Activated CD8-positive, alpha-beta T cell treated with anti-CD3 and anti-CD28 coated beads, Interleukin-2, amount 10 ng/mL, durations not matched to agents 7 days and 5 days (primary cell): ENCODE results near the gene TBC1D2. TPM values are rescaled to one million over a fixed set of nuclear protein-coding genes. Genes with fewer than 3 reads are reported as not detected.

Experiments
- ATAC-seq: fragments of 150-1000 bp; cut with Tn5 transposase; one replicate; pipeline ENCODE4 v1.10.0; 2021; ENCODE audit warnings: moderate library complexity
- CTCF ChIA-PET: fragments of 350-600 bp; sonication (Branson Sonifier 250); formaldehyde crosslinking; loops from one replicate; lab custom pipeline; 2021; ENCODE audit warnings: antibody characterized with exemption; lab: Charles Lee
- POLR2A ChIA-PET: fragments of 350-600 bp; sonication (Branson Sonifier 250); formaldehyde crosslinking; loops from one replicate; lab custom pipeline; 2021; ENCODE audit warnings: antibody characterized with exemption; lab: Charles Lee
- DNase-seq: peaks from one replicate; pipeline ENCODE4 v3.0.0-alpha.2; 2020
- H3K27ac Mint-ChIP-seq: one replicate; pipeline ENCODE4 v1.8.0; 2021; ENCODE audit warnings: mild to moderate bottlenecking, mixed read lengths
- H3K27me3 Mint-ChIP-seq: one replicate; pipeline ENCODE4 v1.8.0; 2021; ENCODE audit warnings: low read depth, mixed read lengths
- H3K36me3 Mint-ChIP-seq: one replicate; pipeline ENCODE4 v1.8.0; 2021; ENCODE audit warnings: low read depth, mixed read lengths
- H3K4me1 Mint-ChIP-seq: one replicate; pipeline ENCODE4 v1.8.0; 2021; ENCODE audit warnings: low read depth, mixed read lengths
- H3K4me3 Mint-ChIP-seq: one replicate; pipeline ENCODE4 v1.8.0; 2021; ENCODE audit warnings: mild to moderate bottlenecking, mixed read lengths
- H3K9me3 Mint-ChIP-seq: one replicate; pipeline ENCODE4 v1.8.0; 2022; ENCODE audit warnings: mixed read lengths; ENCODE audit not compliant: insufficient read depth
- total RNA-seq, 2 experiments: library from RNA; stranded (reverse); gene quantifications; one replicate each; pipeline ENCODE4 v1.2.3, GENCODE V29; 2021

Gene TBC1D2
- total RNA-seq, 2 experiments from 2014 or later, result 3.0 to 3.5 TPM

DNA sequence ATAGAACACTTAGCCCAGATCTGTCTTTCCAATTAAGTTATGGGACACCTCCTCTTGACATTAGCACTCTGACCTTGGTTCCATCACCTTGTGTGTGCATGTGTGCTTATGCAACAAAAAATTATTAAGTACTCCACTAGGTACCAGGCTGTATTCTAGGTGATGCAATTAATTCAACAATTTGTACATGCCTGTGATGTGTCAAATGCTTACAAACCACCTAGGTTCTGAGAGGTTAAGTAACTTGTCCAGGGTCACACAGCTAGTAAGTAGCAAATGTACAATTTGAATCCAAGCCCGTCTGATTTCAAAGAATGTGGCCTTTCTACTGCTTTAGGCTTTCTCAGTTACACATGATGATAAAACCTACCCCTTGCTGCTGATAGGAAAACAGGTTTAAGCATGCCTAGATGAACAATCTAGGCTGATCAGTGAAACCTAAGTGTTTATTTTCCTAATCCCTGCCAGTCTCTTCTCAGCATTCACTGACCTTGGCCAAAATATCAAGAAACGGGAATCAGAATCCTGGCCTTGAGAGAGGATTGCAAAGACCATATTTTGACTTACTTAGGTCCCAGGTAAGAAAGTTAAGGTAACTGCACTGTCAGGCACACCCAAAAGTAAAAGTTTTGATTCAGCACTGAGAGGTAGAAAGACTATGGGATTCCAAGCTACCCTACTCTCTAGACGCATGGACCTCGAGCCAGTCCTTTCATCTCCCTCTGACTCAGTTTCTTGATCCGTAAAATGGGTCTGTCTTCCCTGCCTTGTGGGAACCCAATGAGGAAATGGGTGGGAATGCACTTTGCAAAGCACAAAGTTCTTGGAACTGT, 1.0 kb downstream of the TBC1D2 start:
- peaks cover 13% of the 10 kb centered on the region for H3K27me3 Mint-ChIP-seq
- H3K36me3 Mint-ChIP-seq, result no peaks in the 10 kb centered on the region
- ATAC-seq (no peak), DNase-seq (no peak)
- H3K27ac Mint-ChIP-seq, result no peak overlapping the region
- no peaks in the 10 kb centered on the region for H3K9me3 Mint-ChIP-seq
- peak overlapping the region; percentile 79 for H3K4me3 Mint-ChIP-seq
- peaks cover 17% of the 10 kb centered on the region for H3K4me1 Mint-ChIP-seq
- ChIA-PET CTCF (interaction anchor here (1.2 to 3.5 kb wide), 9 partner anchors 8 to 180 kb away, joined by 3 to 39 read pairs (median 5); partner anchors contain the start of gene TRIM14), POLR2A (interaction anchor here (1.1 to 3.1 kb wide), 7 partner anchors 49 to 353 kb away, joined by 3 to 23 read pairs (median 11); partner anchors contain the start of genes CORO2A, NANS and TRIM14)

DNA sequence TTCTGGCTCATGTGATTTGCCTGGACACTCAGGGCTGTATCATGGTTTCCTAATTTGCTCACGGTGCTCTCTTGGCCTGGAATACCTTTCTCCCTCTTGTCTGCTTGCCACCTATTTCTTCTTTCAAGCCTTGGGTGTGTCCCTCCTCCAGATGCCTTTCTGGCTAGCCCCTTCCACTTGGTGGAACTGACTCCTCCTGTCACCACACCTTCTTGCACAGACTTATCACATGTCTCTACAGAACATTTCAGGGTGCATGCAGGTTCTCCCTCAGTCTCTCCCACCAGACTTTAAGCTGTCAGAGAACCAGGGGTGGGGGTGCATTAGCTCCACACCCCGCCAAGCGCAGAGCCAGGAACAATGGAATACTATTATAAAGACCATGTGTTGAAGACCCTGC, 1.9 kb downstream of the TBC1D2 start:
- H3K4me1 Mint-ChIP-seq, result peaks cover 19% of the 10 kb centered on the region
- H3K27me3 Mint-ChIP-seq, result peaks cover 13% of the 10 kb centered on the region
- ATAC-seq, result no peak
- no peaks in the 10 kb centered on the region for H3K9me3 Mint-ChIP-seq
- H3K27ac Mint-ChIP-seq, result no peak overlapping the region
- ChIA-PET CTCF (interaction anchor here (1.4 kb wide), 1 partner anchor 48 kb away, joined by 5 read pairs; no protein-coding TSS in a partner anchor), POLR2A (no interaction called here)
- no peaks in the 10 kb centered on the region for H3K36me3 Mint-ChIP-seq
- no peak for DNase-seq
- no peak overlapping the region for H3K4me3 Mint-ChIP-seq

DNA sequence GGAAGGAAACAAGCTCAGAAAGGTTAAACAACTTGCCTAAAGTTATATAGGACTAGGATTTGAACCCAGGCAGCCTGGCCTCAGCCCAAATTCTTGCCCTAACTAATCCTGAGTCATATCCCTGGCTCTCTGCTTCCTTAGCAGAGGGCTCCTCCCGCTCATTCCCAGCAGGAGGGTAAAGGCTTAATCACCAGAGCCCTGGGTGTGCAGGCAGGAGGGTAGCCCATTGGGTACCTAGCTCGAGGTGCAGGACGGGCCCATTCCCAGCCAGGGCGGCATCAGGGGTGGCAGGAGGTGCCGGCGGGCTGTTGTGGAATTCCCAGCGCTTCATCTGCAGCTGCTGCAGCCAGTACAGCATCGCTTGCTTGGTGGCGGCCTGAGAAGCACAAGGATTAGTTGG, 3.9 kb downstream of the TBC1D2 start:
- Mint-ChIP-seq H3K4me3 (no peak overlapping the region), H3K27ac (no peak overlapping the region), H3K36me3 (no peaks in the 10 kb centered on the region), H3K4me1 (peaks cover 16% of the 10 kb centered on the region), H3K27me3 (peaks cover 13% of the 10 kb centered on the region), H3K9me3 (no peaks in the 10 kb centered on the region)
- no peak for ATAC-seq
- no peak for DNase-seq
- POLR2A ChIA-PET, result no interaction called here
- CTCF ChIA-PET, result no interaction called here

DNA sequence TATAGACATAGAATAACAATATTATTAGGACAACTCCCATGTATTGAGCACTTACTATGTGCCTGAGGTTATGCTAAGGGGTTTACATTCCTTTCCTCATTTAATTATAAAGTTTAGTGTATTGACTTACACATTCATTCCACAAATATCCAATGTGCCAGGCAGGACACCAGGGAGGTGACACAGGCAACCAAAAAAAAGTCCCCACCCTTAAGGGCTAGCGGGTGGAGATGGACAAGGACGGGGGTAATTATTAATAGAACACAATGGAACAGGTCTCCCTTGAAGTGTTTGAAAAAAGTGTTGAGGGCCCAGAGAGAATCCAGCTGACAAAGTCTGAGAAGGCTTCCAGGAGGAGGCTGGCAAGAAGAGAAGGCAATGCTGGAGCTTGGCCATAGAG, 5.7 kb downstream of the TBC1D2 start:
- Mint-ChIP-seq H3K27me3 (peaks cover 10% of the 10 kb centered on the region), H3K9me3 (no peaks in the 10 kb centered on the region), H3K4me3 (no peak overlapping the region), H3K27ac (no peak overlapping the region), H3K36me3 (no peaks in the 10 kb centered on the region), H3K4me1 (peaks cover 12% of the 10 kb centered on the region)
- DNase-seq (no peak), ATAC-seq (no peak)
- ChIA-PET CTCF (interaction anchor here (1.2 kb wide), 1 partner anchor 45 kb away, joined by 3 read pairs; no protein-coding TSS in a partner anchor), POLR2A (no interaction called here)

DNA sequence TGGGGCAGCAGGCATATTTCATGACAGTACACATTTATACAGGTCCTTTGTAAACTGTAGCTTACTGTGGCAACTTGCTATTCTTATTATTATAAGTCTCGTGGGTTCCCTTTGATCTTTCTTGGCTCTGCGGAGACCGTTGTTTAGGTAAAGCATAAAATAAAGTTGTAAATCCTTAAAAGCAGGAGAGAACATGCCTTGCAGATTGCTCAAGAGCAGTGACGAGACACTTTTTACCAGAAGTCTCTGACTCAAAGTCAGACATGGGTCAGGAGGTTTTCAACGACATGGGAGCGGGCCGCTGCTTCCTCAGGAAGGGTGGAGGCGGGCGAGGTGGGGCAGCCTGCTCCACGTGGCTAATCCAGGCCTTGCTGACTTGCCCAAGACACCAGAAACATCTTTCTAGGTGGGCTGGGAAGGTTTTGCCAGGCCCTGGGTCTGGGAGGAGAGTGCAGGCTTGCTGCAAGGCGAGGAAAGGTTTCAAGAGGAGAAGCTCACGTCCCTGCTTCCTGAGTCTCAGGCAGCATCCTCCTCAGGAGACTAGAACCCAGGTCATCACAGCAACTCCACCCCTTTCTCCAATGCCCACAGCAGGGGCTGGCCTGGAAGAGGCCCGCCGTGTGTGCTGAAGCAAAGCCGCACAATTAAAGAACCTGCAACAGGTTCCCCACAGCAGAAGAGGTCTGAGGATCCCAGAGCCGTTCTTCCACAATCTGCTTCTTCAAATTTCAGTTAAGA, 6.5 kb downstream of the TBC1D2 start:
- Mint-ChIP-seq H3K4me3 (no peak overlapping the region), H3K36me3 (no peaks in the 10 kb centered on the region), H3K27ac (no peak overlapping the region), H3K4me1 (peaks cover 3% of the 10 kb centered on the region), H3K27me3 (peaks cover 4% of the 10 kb centered on the region), H3K9me3 (no peaks in the 10 kb centered on the region)
- ATAC-seq (no peak), DNase-seq (no peak)
- POLR2A ChIA-PET, result no interaction called here
- CTCF ChIA-PET, result interaction anchor here (0.8 kb wide), 1 partner anchor 8 kb away, joined by 3 read pairs; no protein-coding TSS in a partner anchor

DNA sequence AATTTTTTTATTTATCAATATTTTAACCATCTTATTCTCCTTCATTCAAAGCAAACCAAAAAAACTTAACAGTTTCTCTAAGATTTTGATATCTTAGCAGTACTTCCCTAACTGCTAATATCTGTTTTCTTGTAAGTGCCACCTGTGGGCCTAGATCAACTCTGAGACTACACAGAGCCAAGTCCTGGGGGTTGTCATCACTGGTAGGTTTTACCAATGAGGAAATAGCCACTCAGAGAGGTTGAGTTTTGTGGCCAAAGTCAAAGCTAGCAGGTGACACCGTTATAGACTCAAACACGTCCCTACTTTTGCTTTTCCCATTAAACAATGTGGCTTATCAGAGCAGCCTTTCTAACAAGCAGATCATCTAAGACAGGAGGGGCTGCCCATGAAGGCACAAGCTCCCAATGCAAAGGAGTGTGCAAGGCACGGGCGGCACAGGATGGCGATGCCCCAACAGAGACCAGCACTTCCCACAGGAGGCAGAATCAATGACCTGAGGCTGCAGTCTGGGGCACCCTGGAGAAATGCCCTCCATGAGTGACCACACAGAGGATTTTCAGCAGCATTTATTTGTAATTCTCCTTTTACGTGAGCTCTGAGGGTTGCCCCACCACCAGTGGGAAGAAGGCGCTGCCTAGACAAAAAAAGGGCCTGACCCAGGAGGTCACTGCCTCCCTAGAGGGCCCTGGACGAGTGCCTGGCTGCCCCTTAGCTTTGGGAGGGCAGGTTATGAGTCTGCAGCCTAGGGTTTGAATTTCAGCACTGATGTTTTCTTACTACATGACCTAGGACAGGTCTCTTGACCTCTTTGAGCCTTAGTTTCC, 7.4 kb downstream of the TBC1D2 start:
- H3K27me3 Mint-ChIP-seq, result no peaks in the 10 kb centered on the region
- ChIA-PET POLR2A (no interaction called here), CTCF (interaction anchor here (0.8 kb wide), 1 partner anchor 9 kb away, joined by 3 read pairs; no protein-coding TSS in a partner anchor)
- H3K4me3 Mint-ChIP-seq, result no peak overlapping the region
- H3K4me1 Mint-ChIP-seq, result peaks cover 3% of the 10 kb centered on the region
- no peaks in the 10 kb centered on the region for H3K9me3 Mint-ChIP-seq
- H3K27ac Mint-ChIP-seq, result no peak overlapping the region
- no peaks in the 10 kb centered on the region for H3K36me3 Mint-ChIP-seq
- ATAC-seq, result no peak
- no peak for DNase-seq

DNA sequence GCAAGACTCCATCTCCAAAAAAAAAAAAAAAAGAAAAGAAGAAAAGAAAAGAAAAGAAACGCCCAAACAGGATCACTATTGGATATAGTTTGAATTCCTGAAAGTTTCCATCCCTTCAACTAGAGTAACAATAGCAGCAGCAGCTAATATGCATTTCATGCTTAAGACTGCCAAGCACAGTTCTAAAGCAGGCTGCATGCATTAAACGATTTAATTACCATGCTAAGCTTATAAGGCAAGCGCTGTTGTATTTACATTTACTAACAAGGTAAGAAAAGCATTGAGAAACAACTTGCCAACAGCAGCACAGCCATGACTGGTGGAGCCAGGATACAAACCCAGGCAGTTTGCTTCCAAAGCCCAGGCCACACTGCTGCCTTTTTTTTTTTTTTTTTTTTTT, 13.0 kb downstream of the TBC1D2 start:
- CTCF ChIA-PET, result interaction anchor here (1.3 kb wide), 1 partner anchor 12 kb away, joined by 5 read pairs; the partner anchor contains the start of gene TBC1D2
- no peaks in the 10 kb centered on the region for H3K27me3 Mint-ChIP-seq
- DNase-seq (no peak), ATAC-seq (no peak)
- POLR2A ChIA-PET, result no interaction called here
- no peaks in the 10 kb centered on the region for H3K9me3 Mint-ChIP-seq
- no peak overlapping the region for H3K4me3 Mint-ChIP-seq
- no peak overlapping the region for H3K27ac Mint-ChIP-seq
- H3K36me3 Mint-ChIP-seq, result no peaks in the 10 kb centered on the region
- no peaks in the 10 kb centered on the region for H3K4me1 Mint-ChIP-seq

DNA sequence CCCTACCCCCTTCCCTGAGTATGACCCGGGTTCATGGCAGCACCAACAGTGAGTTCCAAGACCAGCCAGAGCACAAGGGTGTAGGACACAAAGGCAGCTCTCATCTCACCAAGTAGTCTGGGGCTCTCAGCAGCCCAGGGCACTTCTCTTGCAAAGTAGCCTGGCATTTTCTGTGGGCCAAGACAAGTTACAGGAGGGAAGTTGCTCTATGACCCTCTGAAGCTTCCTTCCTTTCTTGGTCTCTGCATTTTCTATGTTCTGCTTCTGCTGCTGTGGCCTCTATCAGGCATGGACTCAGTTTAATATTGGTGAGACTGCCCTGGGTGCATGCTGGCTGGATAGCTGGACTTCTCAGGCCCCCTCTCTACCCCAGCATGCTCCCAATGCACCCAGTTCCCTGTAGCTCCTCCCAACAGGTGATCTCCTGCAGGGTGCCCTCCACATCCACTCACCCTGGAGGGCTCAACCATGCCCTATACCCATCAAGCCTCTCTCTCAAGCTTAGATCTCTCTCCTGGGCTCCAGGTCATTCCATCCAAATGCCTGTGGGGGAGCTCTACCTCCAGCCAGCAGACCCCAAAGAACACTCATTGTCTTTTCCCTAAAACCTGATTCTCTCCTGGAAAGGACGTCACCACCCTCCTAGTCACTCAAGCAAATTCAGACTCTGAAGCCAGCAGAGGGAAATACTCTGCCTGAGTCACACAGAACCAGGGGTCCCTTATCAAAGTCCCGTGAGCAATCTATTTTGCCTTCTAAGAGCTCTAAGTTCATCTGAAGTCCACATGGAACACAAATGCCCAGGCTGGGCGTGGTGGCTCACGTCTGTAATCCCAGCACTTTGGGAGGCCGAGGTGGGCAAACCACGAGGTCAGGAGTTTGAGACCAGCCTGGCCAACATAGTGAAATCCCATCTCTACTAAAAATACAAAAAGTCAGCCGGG, 13.8 kb downstream of the TBC1D2 start:
- DNase-seq, result no peak
- CTCF ChIA-PET, result interaction anchor here (1.0 to 1.4 kb wide), 4 partner anchors 11 to 36 kb away, joined by 3 to 5 read pairs (median 3); partner anchors contain the start of gene TBC1D2
- H3K27ac Mint-ChIP-seq, result no peak overlapping the region
- H3K4me3 Mint-ChIP-seq, result no peak overlapping the region
- no peaks in the 10 kb centered on the region for H3K27me3 Mint-ChIP-seq
- H3K4me1 Mint-ChIP-seq, result no peaks in the 10 kb centered on the region
- H3K9me3 Mint-ChIP-seq, result no peaks in the 10 kb centered on the region
- no peaks in the 10 kb centered on the region for H3K36me3 Mint-ChIP-seq
- POLR2A ChIA-PET, result interaction anchor here (1.1 kb wide), 1 partner anchor 14 kb away, joined by 3 read pairs; the partner anchor contains the start of gene TBC1D2
- no peak for ATAC-seq

DNA sequence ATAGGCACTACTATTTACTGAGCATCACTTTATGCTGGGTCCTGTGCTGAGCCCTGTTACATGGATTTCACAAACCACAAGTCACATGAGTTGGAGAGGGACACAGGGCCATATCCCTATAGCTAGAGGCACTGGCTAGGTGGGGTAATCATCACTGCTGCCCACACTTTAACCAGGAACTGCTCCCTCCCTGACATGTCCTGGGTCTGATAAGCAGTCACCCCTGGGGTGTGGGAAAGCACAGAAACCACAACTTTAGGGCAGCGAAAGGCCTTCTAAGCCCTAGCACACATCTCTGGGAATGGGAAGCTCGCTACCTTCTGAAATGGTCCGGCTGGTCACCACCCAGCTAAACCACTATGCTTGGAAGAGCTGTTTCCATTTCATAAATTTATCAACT, 15.0 kb downstream of the TBC1D2 start:
- POLR2A ChIA-PET, result interaction anchor here (1.1 kb wide), 1 partner anchor 15 kb away, joined by 3 read pairs; the partner anchor contains the start of gene TBC1D2
- H3K9me3 Mint-ChIP-seq, result no peaks in the 10 kb centered on the region
- no peaks in the 10 kb centered on the region for H3K36me3 Mint-ChIP-seq
- CTCF ChIA-PET, result interaction anchor here (1.2 kb wide), 1 partner anchor 13 kb away, joined by 3 read pairs; no protein-coding TSS in a partner anchor
- H3K4me3 Mint-ChIP-seq, result no peak overlapping the region
- no peaks in the 10 kb centered on the region for H3K27me3 Mint-ChIP-seq
- no peak overlapping the region for H3K27ac Mint-ChIP-seq
- ATAC-seq, result no peak
- H3K4me1 Mint-ChIP-seq, result no peaks in the 10 kb centered on the region
- no peak for DNase-seq

DNA sequence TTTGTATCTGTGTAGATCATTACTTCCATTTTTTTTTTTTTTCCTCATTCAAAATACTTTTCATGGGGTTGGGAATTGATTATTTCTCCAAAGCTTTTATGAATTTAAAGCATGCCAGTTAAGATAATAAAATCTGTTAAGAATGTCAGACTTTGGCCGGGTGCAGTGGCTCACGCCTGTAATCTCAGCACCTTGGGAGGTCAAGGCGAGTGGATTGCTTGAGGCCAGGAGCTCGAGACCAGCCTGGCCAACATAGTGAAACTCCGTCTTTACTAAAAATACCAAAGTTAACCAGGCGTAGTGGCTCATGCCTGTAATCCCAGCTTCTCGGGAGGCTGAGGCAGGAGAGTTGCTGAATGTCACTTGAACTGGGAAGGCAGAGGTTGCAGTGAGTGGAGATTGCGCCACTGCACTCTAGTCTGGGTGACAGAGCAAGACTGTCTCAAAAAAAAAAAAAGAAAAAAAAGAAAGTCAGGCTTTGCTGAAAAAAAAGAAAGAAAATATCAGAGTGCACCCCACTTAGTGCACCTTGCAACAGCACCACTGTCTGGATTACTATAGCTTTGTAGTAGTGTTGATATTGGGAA, 18.5 kb downstream of the TBC1D2 start:
- Mint-ChIP-seq H3K9me3 (no peaks in the 10 kb centered on the region), H3K4me1 (no peaks in the 10 kb centered on the region), H3K27ac (no peak overlapping the region), H3K36me3 (no peaks in the 10 kb centered on the region), H3K4me3 (no peak overlapping the region), H3K27me3 (no peaks in the 10 kb centered on the region)
- CTCF ChIA-PET, result interaction anchor here (1.1 kb wide), 1 partner anchor 163 kb away, joined by 3 read pairs; no protein-coding TSS in a partner anchor
- POLR2A ChIA-PET, result no interaction called here
- DNase-seq (no peak), ATAC-seq (no peak)
